Upper lobe of right lung (tissue), 1 donor: ENCODE data around the gene FADS6. TPM values are rescaled to one million over a fixed set of nuclear protein-coding genes. Genes with fewer than 3 reads are reported as not detected.

Experiments
- ATAC-seq: fragments of 200-7000 bp; cut with Tn5 transposase; one replicate; pipeline ENCODE4 v1.9.1; 2020; ENCODE audit warnings: mild to moderate bottlenecking, moderate library complexity
- DNase-seq: peaks from one replicate; pipeline ENCODE4 v3.0.0-alpha.2; 2020
- H3K27ac ChIP-seq: fragments of 200-600 bp; one replicate; pipeline ENCODE4 v1.8.0; 2022
- H3K27me3 ChIP-seq: fragments of 200-600 bp; one replicate; pipeline ENCODE4 v1.8.0; 2022; ENCODE audit warnings: mild to moderate bottlenecking
- H3K36me3 ChIP-seq: fragments of 200-600 bp; one replicate; pipeline ENCODE4 v1.8.0; 2022
- H3K4me1 ChIP-seq: fragments of 200-600 bp; one replicate; pipeline ENCODE4 v1.8.0; 2022
- H3K4me3 ChIP-seq: fragments of 200-600 bp; one replicate; pipeline ENCODE4 v1.8.0; 2022; ENCODE audit warnings: mild to moderate bottlenecking
- H3K9me3 ChIP-seq: fragments of 200-600 bp; one replicate; pipeline ENCODE4 v1.8.0; 2022
- intact Hi-C: fragments of 100-400 bp; cut with DNase I; formaldehyde crosslinking; loops from one replicate; pipeline ENCODE4 v1.11.0; 2022
- total RNA-seq: library from RNA; stranded (reverse); fragmentation: NEBNext Ultra II Directional; extraction: Animal tissue kit (Norgen Biotek cat#: 25700); gene quantifications from one replicate; pipeline ENCODE4 v1.2.1, GENCODE V29; 2021
- TF ChIP-seq, protein P1 (sequence below): fragments of 200-600 bp; IDR thresholded peaks from one replicate; pipeline ENCODE4 v1.8.0; 2022; ENCODE audit warnings: antibody characterized with exemption
- donor health status: DM: no; HTN: yes; CAD: no; lungs with severe emphysema.

The FADS6 gene
- total RNA-seq, 1 donor from 2014 or later: not detected

GRCh38 chr17:74858672-74859458, 34.6 kb downstream of the FADS6 start:
- ATAC-seq (no peak), DNase-seq (no peak)
- H3K9me3 ChIP-seq: no peaks in the 10 kb centered on the region
- H3K27me3 ChIP-seq: peaks cover 62% of the 10 kb centered on the region
- no peak overlapping the region for H3K4me3 ChIP-seq
- TF ChIP-seq, protein P1, sequence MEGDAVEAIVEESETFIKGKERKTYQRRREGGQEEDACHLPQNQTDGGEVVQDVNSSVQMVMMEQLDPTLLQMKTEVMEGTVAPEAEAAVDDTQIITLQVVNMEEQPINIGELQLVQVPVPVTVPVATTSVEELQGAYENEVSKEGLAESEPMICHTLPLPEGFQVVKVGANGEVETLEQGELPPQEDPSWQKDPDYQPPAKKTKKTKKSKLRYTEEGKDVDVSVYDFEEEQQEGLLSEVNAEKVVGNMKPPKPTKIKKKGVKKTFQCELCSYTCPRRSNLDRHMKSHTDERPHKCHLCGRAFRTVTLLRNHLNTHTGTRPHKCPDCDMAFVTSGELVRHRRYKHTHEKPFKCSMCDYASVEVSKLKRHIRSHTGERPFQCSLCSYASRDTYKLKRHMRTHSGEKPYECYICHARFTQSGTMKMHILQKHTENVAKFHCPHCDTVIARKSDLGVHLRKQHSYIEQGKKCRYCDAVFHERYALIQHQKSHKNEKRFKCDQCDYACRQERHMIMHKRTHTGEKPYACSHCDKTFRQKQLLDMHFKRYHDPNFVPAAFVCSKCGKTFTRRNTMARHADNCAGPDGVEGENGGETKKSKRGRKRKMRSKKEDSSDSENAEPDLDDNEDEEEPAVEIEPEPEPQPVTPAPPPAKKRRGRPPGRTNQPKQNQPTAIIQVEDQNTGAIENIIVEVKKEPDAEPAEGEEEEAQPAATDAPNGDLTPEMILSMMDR: no peak
- no peaks in the 10 kb centered on the region for H3K36me3 ChIP-seq
- peaks cover 20% of the 10 kb centered on the region for H3K4me1 ChIP-seq
- H3K27ac ChIP-seq: no peak overlapping the region
- intact Hi-C loops: no loop called here

- ATAC-seq: no peak
- no peak for DNase-seq
- TF ChIP-seq, protein P1: no peak
- no peak overlapping the region for H3K4me3 ChIP-seq
- intact Hi-C loops: no loop called here
- H3K27me3 ChIP-seq: peaks cover 78% of the 10 kb centered on the region
- H3K9me3 ChIP-seq: no peaks in the 10 kb centered on the region
- no peak overlapping the region for H3K27ac ChIP-seq
- no peaks in the 10 kb centered on the region for H3K36me3 ChIP-seq
- peaks cover 29% of the 10 kb centered on the region for H3K4me1 ChIP-seq
Observed at GRCh38 chr17:74857191-74857590, 36.2 kb downstream of the FADS6 start.

DNA sequence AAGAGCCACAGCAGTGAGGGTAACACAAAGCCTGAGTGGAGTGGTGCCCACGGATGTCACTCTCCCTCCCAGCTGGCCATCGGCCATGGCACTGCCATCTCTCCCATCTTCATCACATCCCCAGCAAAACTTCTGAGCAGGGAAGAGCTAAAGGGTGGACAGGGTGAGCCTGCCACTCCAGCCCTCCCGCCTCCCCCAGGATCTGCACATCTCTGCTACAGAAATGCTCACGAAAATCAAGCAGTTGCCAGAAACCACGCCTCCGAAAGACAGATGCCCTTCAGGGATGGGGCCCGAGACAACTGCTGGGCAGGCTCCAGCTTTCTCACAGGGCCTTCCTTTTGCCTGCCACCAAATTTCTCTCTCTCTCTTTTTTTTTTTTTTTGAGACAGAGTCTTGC, 37.3 kb downstream of the FADS6 start:
- peaks cover 82% of the 10 kb centered on the region for H3K27me3 ChIP-seq
- ATAC-seq (no peak), DNase-seq (no peak)
- TF ChIP-seq, protein P1: no peak
- H3K27ac ChIP-seq: no peak overlapping the region
- no peak overlapping the region for H3K4me3 ChIP-seq
- no peaks in the 10 kb centered on the region for H3K9me3 ChIP-seq
- H3K36me3 ChIP-seq: no peaks in the 10 kb centered on the region
- intact Hi-C loops: no loop called here
- peaks cover 23% of the 10 kb centered on the region for H3K4me1 ChIP-seq

- intact Hi-C loops: no loop called here
- ATAC-seq (no peak), DNase-seq (no peak)
- Histone ChIP-seq H3K9me3 (no peaks in the 10 kb centered on the region), H3K36me3 (no peaks in the 10 kb centered on the region), H3K4me1 (peaks cover 15% of the 10 kb centered on the region), H3K27ac (no peak overlapping the region), H3K27me3 (peaks cover 78% of the 10 kb centered on the region), H3K4me3 (no peak overlapping the region)
- TF ChIP-seq, protein P1: no peak
Observed at GRCh38 chr17:74855323-74855722, 38.1 kb downstream of the FADS6 start.

- no peak for ATAC-seq
- peaks cover 11% of the 10 kb centered on the region for H3K4me1 ChIP-seq
- no peaks in the 10 kb centered on the region for H3K36me3 ChIP-seq
- intact Hi-C loops: no loop called here
- no peak overlapping the region for H3K27ac ChIP-seq
- no peaks in the 10 kb centered on the region for H3K9me3 ChIP-seq
- no peak overlapping the region for H3K4me3 ChIP-seq
- DNase-seq: no peak
- TF ChIP-seq, protein P1: no peak
- peaks cover 73% of the 10 kb centered on the region for H3K27me3 ChIP-seq
Observed at GRCh38 chr17:74854792-74855191, 38.6 kb downstream of the FADS6 start.
